Gastrocnemius medialis (tissue), 4 donors: ENCODE results near the gene WASF1. TPM values are rescaled to one million over a fixed set of nuclear protein-coding genes. Genes with fewer than 3 reads are reported as not detected.

Source experiments
- ATAC-seq, 2 donors: fragments of 150-250 bp; one replicate each; pipeline ENCODE4 v1.9.1; 2016
- DNase-seq, 2 donors: peaks; one replicate each; pipeline ENCODE4 v3.0.0-alpha.2; 2019
- H3K27ac ChIP-seq, 4 donors: fragments of 200-600 bp; sonication (generic); 1 replicate in 1 of 4; 2 replicates in 3 of 4; pipeline ENCODE4 v1.5.1; 2016 to 2018; ENCODE audit warnings: mild to moderate bottlenecking in 2 of 4, moderate library complexity in 1 of 4
- H3K27me3 ChIP-seq, 3 donors: fragments of 200-600 bp; sonication (generic) in 2 of 3; 1 replicate in 1 of 3; 2 replicates in 2 of 3; pipeline versions ENCODE4 v1.5.1 to v1.6.0; 2016 to 2019; ENCODE audit warnings: mild to moderate bottlenecking in 1 of 3, moderate library complexity in 1 of 3
- H3K36me3 ChIP-seq, 2 donors: fragments of 200-600 bp; sonication (generic) in 1 of 2; one replicate each; pipeline ENCODE4 v1.5.1; 2017 to 2018
- H3K4me1 ChIP-seq, 2 donors: fragments of 200-600 bp; sonication (generic) in 1 of 2; one replicate each; pipeline ENCODE4 v1.5.1; 2016 to 2017; ENCODE audit warnings: mild to moderate bottlenecking in 2 of 2
- H3K4me3 ChIP-seq, 4 donors: fragments of 200-600 bp; sonication (generic) in 3 of 4; 1 replicate in 1 of 4; 2 replicates in 3 of 4; pipeline ENCODE4 v1.5.1; 2016 to 2019; ENCODE audit warnings: mild to moderate bottlenecking in 2 of 4
- H3K9me3 ChIP-seq, 3 donors: fragments of 200-600 bp; sonication (generic) in 2 of 3; 1 replicate in 1 of 3; 2 replicates in 2 of 3; pipeline ENCODE4 v1.5.1; 2016 to 2019
- CTCF ChIP-seq, 5 experiments: fragments of 450-650 bp in 3 of 5; fragments of 200-600 bp in 2 of 5; sonication (generic) in 2 of 5; IDR thresholded peaks in 4 of 5; conservative IDR thresholded peaks in 1 of 5; 1 replicate in 4 of 5; 2 replicates in 1 of 5; pipeline ENCODE4 v1.5.1; 2016 to 2019; ENCODE audit warnings: antibody characterized with exemption in 5 of 5, mild to moderate bottlenecking in 3 of 5, moderate library complexity in 3 of 5
- POLR2A ChIP-seq, 2 donors: fragments of 450-650 bp; IDR thresholded peaks; one replicate each; pipeline ENCODE4 v1.6.1; 2017; ENCODE audit warnings: antibody characterized with exemption in 2 of 2, mild to moderate bottlenecking in 2 of 2, moderate library complexity in 2 of 2
- in situ Hi-C, 4 donors: fragments of 200-750 bp; cut with MboI; loops; one replicate each; pipeline versions ENCODE4 v1.15.0 to v1.8.0; 2017; ENCODE audit warnings: low sequenced_read_pairs in 4 of 4
- intact Hi-C: fragments of 100-400 bp; cut with DNase I; formaldehyde crosslinking; loops from one replicate; pipeline ENCODE4 v1.15.1; 2023; ENCODE audit warnings: low total_unique reads
- total RNA-seq, 4 donors: library from RNA; depleted of rRNA; stranded (reverse); fragments of >200 nt; gene quantifications; one replicate each; pipeline versions ENCODE4 v1.1.0 to v1.2.3, GENCODE V29; 2016

WASF1 gene
- total RNA-seq, 4 donors from 2014 or later: 0.41 to 2.7 (median 1.4) TPM

GRCh38 chr6:110216140-110216539 lies 36.7 kb upstream of the WASF1 start:
- in situ Hi-C loops: no loop called here
- H3K36me3 ChIP-seq: peaks cover 5 to 98% of the 10 kb centered on the region in 2 donors
- DNase-seq: no peak

GRCh38 chr6:110214338-110214737 lies 34.9 kb upstream of the WASF1 start:
- TF ChIP-seq POLR2A (IDR thresholded peaks at IDR 0.05) (no peak), CTCF (IDR thresholded peaks at IDR 0.05 in 4 of 5, conservative IDR thresholded peaks at IDR 0.05 in 1 of 5) (no peak)
- intact Hi-C loops: no loop called here
- DNase-seq (no peak), ATAC-seq (no peak)
- Histone ChIP-seq H3K4me1 (no peaks in the 10 kb centered on the region), H3K4me3 (no peak overlapping the region), H3K27me3 (no peaks in the 10 kb centered on the region), H3K36me3 (peaks cover 5 to 88% of the 10 kb centered on the region in 2 donors), H3K9me3 (no peaks in the 10 kb centered on the region), H3K27ac (no peak overlapping the region)
- in situ Hi-C loops: no loop called here

More at GRCh38 chr6:110216140-110216539, 36.7 kb upstream of the WASF1 start:
- Histone ChIP-seq H3K4me1 (no peaks in the 10 kb centered on the region), H3K9me3 (no peaks in the 10 kb centered on the region), H3K4me3 (no peak overlapping the region), H3K27ac (no peak overlapping the region), H3K27me3 (no peaks in the 10 kb centered on the region)
- TF ChIP-seq POLR2A (IDR thresholded peaks at IDR 0.05) (no peak), CTCF (IDR thresholded peaks at IDR 0.05 in 4 of 5, conservative IDR thresholded peaks at IDR 0.05 in 1 of 5) (no peak)
- intact Hi-C loops: no loop called here
- ATAC-seq: no peak

- H3K27ac ChIP-seq: no peak overlapping the region
Observed at GRCh38 chr6:110211753-110212152, 32.3 kb upstream of the WASF1 start.

DNA sequence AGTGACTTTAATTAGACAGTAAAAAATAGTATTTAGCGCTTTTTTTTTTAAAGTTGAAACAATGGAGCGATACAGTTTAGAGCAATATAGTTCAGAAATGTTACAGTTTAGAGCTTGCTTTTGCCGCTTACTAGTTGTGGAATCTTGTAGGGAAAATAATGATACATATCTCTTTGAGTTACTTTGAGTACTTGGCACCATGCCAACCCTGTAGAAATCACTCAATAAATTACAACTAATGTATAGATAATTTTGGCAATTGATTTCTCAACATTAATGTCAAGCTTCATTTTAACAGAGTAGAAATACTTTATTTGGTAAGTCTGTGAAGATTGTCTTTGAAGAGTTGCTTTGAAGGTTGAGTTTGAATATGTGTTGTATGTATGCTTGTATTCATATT lies 28.2 kb upstream of the WASF1 start:
- TF ChIP-seq CTCF (IDR thresholded peaks at IDR 0.05 in 4 of 5, conservative IDR thresholded peaks at IDR 0.05 in 1 of 5): no peak
- no peak for TF ChIP-seq POLR2A (IDR thresholded peaks at IDR 0.05)
- Histone ChIP-seq H3K36me3 (peaks cover 5 to 34% of the 10 kb centered on the region in 2 donors), H3K27me3 (no peaks in the 10 kb centered on the region), H3K4me1 (no peaks in the 10 kb centered on the region), H3K27ac (no peak overlapping the region), H3K4me3 (no peak overlapping the region), H3K9me3 (no peaks in the 10 kb centered on the region)
- intact Hi-C loops: no loop called here
- in situ Hi-C loops: no loop called here
- no peak for ATAC-seq
- no peak for DNase-seq

More at GRCh38 chr6:110211753-110212152, 32.3 kb upstream of the WASF1 start:
- ATAC-seq (no peak), DNase-seq (no peak)
- Histone ChIP-seq H3K36me3 (peaks cover 5 to 74% of the 10 kb centered on the region in 2 donors), H3K9me3 (no peaks in the 10 kb centered on the region), H3K4me3 (no peak overlapping the region), H3K4me1 (no peaks in the 10 kb centered on the region), H3K27me3 (no peaks in the 10 kb centered on the region)
- in situ Hi-C loops: no loop called here
- intact Hi-C loops: no loop called here
- TF ChIP-seq CTCF (IDR thresholded peaks at IDR 0.05 in 4 of 5, conservative IDR thresholded peaks at IDR 0.05 in 1 of 5): no peak
- TF ChIP-seq POLR2A (IDR thresholded peaks at IDR 0.05): no peak
